GM12865 (cell line): Measurements from ENCODE around the gene MLLT10.

Source experiments
- DNase-seq: peaks from one replicate; pipeline ENCODE4 v3.0.0; 2010; ENCODE audit warnings: low read depth
- H3K4me3 ChIP-seq: 2 replicates; pipeline ENCODE4 v1.5.1; 2011; ENCODE audit warnings: mild to moderate bottlenecking, low read depth, low read length, control low read depth
- CTCF ChIP-seq: IDR thresholded peaks from 2 replicates; pipeline ENCODE4 v1.5.1; 2011; ENCODE audit warnings: low read length, control low read depth, low read depth, inconsistent platforms; ENCODE audit not compliant: insufficient read depth; ENCODE audit errors: missing control alignments

Gene MLLT10

DNA sequence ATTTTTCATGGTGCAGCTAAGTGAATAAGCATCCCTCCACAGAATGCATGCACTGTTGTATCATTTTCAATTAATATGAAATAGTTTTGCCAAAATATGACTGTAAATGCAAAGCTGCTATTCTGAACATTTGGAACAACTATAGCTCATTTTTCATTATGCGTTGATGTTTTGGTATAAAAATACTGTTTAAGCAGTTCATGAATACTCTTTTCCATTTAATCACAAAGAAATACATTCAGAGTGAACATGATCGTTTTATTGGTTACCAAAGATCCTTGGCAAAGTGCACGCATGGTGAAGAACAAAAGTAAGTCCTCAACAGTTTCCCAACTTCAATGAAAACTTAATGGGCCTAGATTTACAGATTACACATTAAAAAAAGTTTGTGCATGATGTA lies 41.6 kb upstream of the MLLT10 start:
- no peak for TF ChIP-seq CTCF
- no peak overlapping the region for H3K4me3 ChIP-seq

DNA sequence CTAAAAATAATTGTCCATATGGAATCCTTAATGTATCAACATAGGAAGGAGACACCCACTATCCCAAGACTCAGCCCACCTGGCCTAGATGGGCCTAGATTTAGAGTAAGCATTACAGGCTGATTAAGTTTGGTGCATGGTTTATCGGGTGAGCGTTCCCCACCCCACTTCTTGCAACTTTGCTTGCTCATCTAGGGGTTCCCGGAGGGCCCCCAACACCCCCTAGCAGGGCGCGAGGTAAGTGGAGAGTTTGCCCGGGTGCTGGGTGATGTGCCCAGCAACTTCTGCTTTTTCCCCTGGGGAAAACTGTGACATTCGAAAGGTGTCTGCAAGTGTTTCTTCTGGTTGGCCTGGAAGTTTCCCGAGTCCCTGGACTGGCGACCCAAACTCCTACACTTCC lies 40.2 kb upstream of the MLLT10 start:
- TF ChIP-seq CTCF = no peak
- no peak overlapping the region for H3K4me3 ChIP-seq
- no peak for DNase-seq

More for the DNA sequence above, 41.6 kb upstream of the MLLT10 start:
- no peak for DNase-seq

- DNase-seq = peak; percentile 38
- H3K4me3 ChIP-seq = peak overlapping the region; percentile 84
- TF ChIP-seq CTCF = no peak
Measured at GRCh38 chr10:21494191-21495001, 39.6 kb upstream of the MLLT10 start.

DNA sequence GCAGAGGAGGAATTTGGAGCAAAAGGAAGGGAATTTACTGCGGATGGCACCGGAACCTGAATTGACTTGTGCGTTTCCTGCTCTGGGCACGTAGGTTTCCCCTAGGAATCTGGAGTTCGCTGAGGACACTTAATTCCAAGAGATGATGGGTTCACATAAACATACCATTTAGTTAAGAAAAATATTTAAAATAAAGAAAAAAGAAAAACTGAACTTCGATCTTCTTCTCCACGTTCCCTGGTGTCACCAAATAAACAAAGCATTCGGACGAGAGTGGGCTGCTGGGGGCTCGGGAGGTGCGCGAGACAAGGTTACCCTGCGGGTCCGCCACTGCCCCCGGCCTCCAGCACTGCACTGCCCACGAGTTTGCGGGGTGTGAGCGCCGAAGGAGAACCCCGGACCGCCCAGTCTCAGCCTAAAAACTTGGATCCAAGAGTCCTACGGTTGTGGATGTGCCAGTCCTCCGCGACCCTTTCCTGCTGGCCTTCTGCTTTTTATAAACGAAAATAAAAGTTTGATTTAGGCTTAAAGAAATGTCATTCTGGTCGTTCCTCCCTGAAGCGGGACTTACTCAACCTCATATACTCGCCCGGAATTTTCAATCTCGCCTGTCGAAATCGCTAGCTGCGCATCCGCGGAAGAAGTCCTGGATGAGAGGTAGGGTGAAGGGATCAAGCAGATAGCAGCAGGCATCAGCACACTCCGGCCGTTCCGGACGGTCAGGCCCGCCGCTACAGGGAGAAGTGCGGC lies 38.9 kb upstream of the MLLT10 start:
- TF ChIP-seq CTCF = no peak
- no peak for DNase-seq
- H3K4me3 ChIP-seq = peak overlapping the region; percentile 84

- peak overlapping the region; percentile 84 for H3K4me3 ChIP-seq
- DNase-seq = peak; percentile 92
- TF ChIP-seq CTCF = peak; percentile 89
Measured at GRCh38 chr10:21495752-21496342, 38.2 kb upstream of the MLLT10 start.

DNA sequence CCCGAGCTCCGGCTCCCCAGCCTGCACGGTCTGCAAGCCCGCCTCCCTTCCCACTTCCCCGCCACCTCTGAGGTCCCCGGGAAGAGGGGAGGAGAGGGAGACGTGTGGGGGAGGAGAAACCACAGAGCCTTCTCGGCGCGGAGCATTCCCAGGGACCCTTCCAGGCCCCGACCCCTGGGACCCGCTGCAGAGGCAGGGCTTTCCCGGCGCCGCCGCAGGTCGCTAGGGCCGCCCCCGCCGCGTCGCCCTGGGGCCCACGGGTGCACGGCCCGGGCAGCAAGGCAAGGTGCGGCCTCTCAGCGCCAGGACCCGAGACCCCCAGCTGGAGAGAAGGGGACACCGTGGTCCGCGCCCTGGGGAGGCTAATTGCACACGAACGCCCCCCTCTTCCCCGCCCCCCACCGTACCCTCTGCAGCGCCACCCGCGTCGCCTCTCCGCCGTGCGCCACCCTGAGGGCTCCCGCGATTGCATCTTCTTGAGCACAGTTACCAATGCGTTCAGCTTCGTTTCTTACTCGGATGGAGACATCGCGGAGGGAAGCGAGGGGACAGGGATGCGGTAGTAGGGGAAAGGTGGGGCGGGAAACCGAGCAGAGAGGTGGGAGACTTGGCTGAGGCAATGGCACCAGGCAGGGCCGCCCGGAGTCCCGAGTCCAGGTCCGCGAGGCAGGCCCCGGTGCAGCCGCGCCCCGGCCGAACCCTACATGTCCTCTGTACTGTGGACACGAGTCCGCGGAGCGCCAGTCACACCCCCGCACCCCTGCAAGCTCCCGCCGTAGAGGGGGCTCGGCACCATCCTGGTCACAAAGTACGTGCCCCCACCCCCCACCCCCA lies 37.5 kb upstream of the MLLT10 start:
- TF ChIP-seq CTCF = peak; percentile 56
- peak; percentile 69 for DNase-seq
- H3K4me3 ChIP-seq = peak overlapping the region; percentile 84
